H9 (cell line): ENCODE data around the gene SLC10A3. TPM values are rescaled to one million over a fixed set of nuclear protein-coding genes. Genes with fewer than 3 reads are reported as not detected.

Experiments used
- DNase-seq: peaks from one replicate; pipeline ENCODE4 v3.0.0-alpha.2; 2017
- H2AFZ ChIP-seq: one replicate; pipeline ENCODE4 v1.6.1; 2013; ENCODE audit warnings: mild to moderate bottlenecking, low read length, control low read depth, moderate library complexity
- H2AK5ac ChIP-seq: 2 replicates; pipeline ENCODE4 v1.6.1; 2013; ENCODE audit warnings: low read length, control low read depth, mixed read lengths; ENCODE audit not compliant: insufficient read length
- H2BK120ac ChIP-seq: one replicate; pipeline ENCODE4 v1.6.1; 2013; ENCODE audit warnings: low read depth, mild to moderate bottlenecking, low read length, control low read depth, inconsistent platforms; ENCODE audit not compliant: poor library complexity, severe bottlenecking
- H2BK12ac ChIP-seq: 2 replicates; pipeline ENCODE4 v1.6.1; 2013; ENCODE audit warnings: low read length, control low read depth, mixed read lengths, low read depth; ENCODE audit not compliant: insufficient read length
- H2BK15ac ChIP-seq: 2 replicates; pipeline ENCODE4 v1.6.1; 2013; ENCODE audit warnings: low read depth, low read length, control low read depth
- H2BK20ac ChIP-seq: one replicate; pipeline ENCODE4 v1.6.1; 2013; ENCODE audit warnings: low read depth, mild to moderate bottlenecking, low read length, control low read depth, inconsistent platforms; ENCODE audit not compliant: poor library complexity, severe bottlenecking
- H2BK5ac ChIP-seq: 2 replicates; pipeline ENCODE4 v1.6.1; 2013; ENCODE audit warnings: low read length, control low read depth, mixed read lengths; ENCODE audit not compliant: insufficient read length
- H3K14ac ChIP-seq: 2 replicates; pipeline ENCODE4 v1.6.1; 2013; ENCODE audit warnings: low read length, control low read depth; ENCODE audit not compliant: insufficient read depth
- H3K18ac ChIP-seq: 2 replicates; pipeline ENCODE4 v1.6.1; 2013; ENCODE audit warnings: low read depth, mild to moderate bottlenecking, mixed read lengths, low read length, control low read depth; ENCODE audit not compliant: insufficient read length
- H3K23ac ChIP-seq: 2 replicates; pipeline ENCODE4 v1.6.1; 2013; ENCODE audit warnings: low read length, control low read depth, mixed read lengths, low read depth; ENCODE audit not compliant: insufficient read length
- H3K23me2 ChIP-seq: 2 replicates; pipeline ENCODE4 v1.6.1; 2013; ENCODE audit warnings: low read depth, mild to moderate bottlenecking, mixed read lengths, low read length, control low read depth; ENCODE audit not compliant: insufficient read length, poor library complexity, severe bottlenecking
- H3K27ac ChIP-seq: 2 replicates; pipeline ENCODE4 v1.5.1; 2013; ENCODE audit warnings: low read length, control low read depth, mixed read lengths, low read depth; ENCODE audit not compliant: insufficient read length
- H3K27me3 ChIP-seq: 2 replicates; pipeline ENCODE4 v1.6.1; 2013; ENCODE audit warnings: low read length, control low read depth, inconsistent platforms; ENCODE audit not compliant: insufficient read depth
- H3K4ac ChIP-seq: 2 replicates; pipeline ENCODE4 v1.6.1; 2013; ENCODE audit warnings: low read depth, mild to moderate bottlenecking, control low read depth, inconsistent platforms, low read length, moderate library complexity
- H3K4me1 ChIP-seq: 2 replicates; pipeline ENCODE4 v1.6.1; 2013; ENCODE audit warnings: low read length, control low read depth, inconsistent platforms; ENCODE audit not compliant: insufficient read depth
- H3K4me2 ChIP-seq: 2 replicates; pipeline ENCODE4 v1.6.1; 2013; ENCODE audit warnings: low read length, control low read depth, mixed read lengths; ENCODE audit not compliant: insufficient read length, insufficient read depth
- H3K56ac ChIP-seq: 2 replicates; pipeline ENCODE4 v1.6.1; 2013; ENCODE audit warnings: low read depth, mild to moderate bottlenecking, mixed read lengths, low read length, control low read depth; ENCODE audit not compliant: insufficient read length
- H3K79me1 ChIP-seq: 2 replicates; pipeline ENCODE4 v1.6.1; 2013; ENCODE audit warnings: low read depth, mild to moderate bottlenecking, moderate library complexity, low read length, control low read depth, inconsistent platforms; ENCODE audit not compliant: insufficient read depth, poor library complexity, severe bottlenecking
- H3K79me2 ChIP-seq: 2 replicates; pipeline ENCODE4 v1.6.1; 2013; ENCODE audit warnings: low read length, control low read depth, inconsistent platforms; ENCODE audit not compliant: insufficient read depth
- H3K9ac ChIP-seq: 2 replicates; pipeline ENCODE4 v1.6.1; 2013; ENCODE audit warnings: low read length, control low read depth, mixed read lengths; ENCODE audit not compliant: insufficient read length; ENCODE audit errors: extremely low read depth
- H3K9me3 ChIP-seq: one replicate; pipeline ENCODE4 v1.6.1; 2013; ENCODE audit warnings: low read depth, low read length, inconsistent platforms; ENCODE audit not compliant: control insufficient read depth
- H3T11ph ChIP-seq: one replicate; pipeline ENCODE4 v1.6.1; 2013; ENCODE audit warnings: mild to moderate bottlenecking, low read length, control low read depth, inconsistent platforms
- H4K20me1 ChIP-seq: one replicate; pipeline ENCODE4 v1.6.1; 2013; ENCODE audit not compliant: control insufficient read depth, insufficient read length, insufficient read depth
- H4K5ac ChIP-seq: 2 replicates; pipeline ENCODE4 v1.6.1; 2013; ENCODE audit warnings: low read depth, mild to moderate bottlenecking, mixed read lengths, low read length, control low read depth; ENCODE audit not compliant: insufficient read length
- H4K8ac ChIP-seq: replicated peaks from 2 replicates; pipeline ENCODE4 v1.6.1; 2013; ENCODE audit warnings: low read length, control low read depth, mixed read lengths, low read depth; ENCODE audit not compliant: insufficient read length
- H4K91ac ChIP-seq: 2 replicates; pipeline ENCODE4 v1.6.1; 2013; ENCODE audit warnings: low read depth, mild to moderate bottlenecking, moderate library complexity, mixed read lengths, low read length, control low read depth; ENCODE audit not compliant: insufficient read length
- H3K27ac Mint-ChIP-seq, 3 experiments: 2 replicates in 2 of 3; 3 replicates in 1 of 3; pipeline ENCODE4 v1.8.0; 2020 to 2021; ENCODE audit warnings: mixed read lengths in 3 of 3, mild to moderate bottlenecking in 1 of 3, moderate library complexity in 1 of 3
- H3K27me3 Mint-ChIP-seq: 2 replicates; pipeline ENCODE4 v1.8.0; 2021; ENCODE audit warnings: low read depth, mild to moderate bottlenecking, moderate library complexity, mixed read lengths
- H3K36me3 Mint-ChIP-seq, 3 experiments: 2 replicates in 2 of 3; 3 replicates in 1 of 3; pipeline ENCODE4 v1.8.0; 2020 to 2021; ENCODE audit warnings: low read depth in 3 of 3, mixed read lengths in 3 of 3; ENCODE audit not compliant: insufficient read depth in 1 of 3
- H3K4me1 Mint-ChIP-seq, 2 experiments: 2 replicates each; pipeline ENCODE4 v1.8.0; 2020; ENCODE audit warnings: mixed read lengths in 2 of 2
- H3K4me3 Mint-ChIP-seq, 2 experiments: 2 replicates in 1 of 2; 3 replicates in 1 of 2; pipeline ENCODE4 v1.8.0; 2020 to 2021; ENCODE audit warnings: mild to moderate bottlenecking in 2 of 2, mixed read lengths in 2 of 2, moderate library complexity in 1 of 2
- H3K9me3 Mint-ChIP-seq, 2 experiments: 2 replicates in 1 of 2; 3 replicates in 1 of 2; pipeline ENCODE4 v1.8.0; 2020; ENCODE audit warnings: mild to moderate bottlenecking in 2 of 2, mixed read lengths in 2 of 2, moderate library complexity in 1 of 2
- WGBS: extraction: QIAGEN DNeasy Blood & Tissue Kit; methylation state at CpG from one replicate; pipeline ENCODE4 v1.1.7; 2013; ENCODE audit warnings: missing lambda C conversion rate, low lambda C conversion rate, mixed read lengths; ENCODE audit not compliant: insufficient read length; ENCODE audit errors: extremely low coverage; 5-methylcytosine and 5-hydroxymethylcytosine counted together
- total RNA-seq: library from RNA; stranded (reverse); gene quantifications from 2 replicates; pipeline ENCODE4 v1.2.1, GENCODE V29; 2021
- TF ChIP-seq, protein P1 (sequence below): fragments of 200-600 bp; sonication (generic); conservative IDR thresholded peaks from 3 replicates; pipeline ENCODE4 v1.8.0; 2021; ENCODE audit warnings: antibody characterized with exemption, mild to moderate bottlenecking

The SLC10A3 gene
- total RNA-seq, 1 experiment from 2014 or later = 8.8 TPM

DNA sequence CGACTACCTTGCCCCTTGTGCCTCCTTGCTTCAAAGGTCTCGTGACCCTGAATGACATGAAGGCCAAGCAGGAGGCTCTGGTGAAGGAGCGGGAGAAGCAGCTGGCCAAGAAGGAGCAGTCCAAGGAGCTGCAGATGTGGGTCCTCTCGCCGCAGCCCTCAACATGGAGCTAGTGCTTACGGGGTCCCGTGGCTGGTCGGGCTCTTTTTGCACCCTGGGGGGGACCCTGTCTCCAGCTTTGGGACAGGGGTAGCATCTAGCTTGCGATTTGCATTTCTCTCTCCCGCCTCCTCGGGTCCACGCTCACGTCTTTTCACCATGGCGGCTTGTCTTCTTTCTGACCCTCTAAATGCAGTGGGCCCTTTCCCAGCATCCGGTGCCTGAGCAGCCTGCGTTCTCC, 44.7 kb downstream of the SLC10A3 start:
- H3K9me3 ChIP-seq = peaks cover 38% of the 10 kb centered on the region
- no peak overlapping the region for H2AFZ ChIP-seq
- no peak overlapping the region for H4K5ac ChIP-seq
- H3K79me2 ChIP-seq = no peaks in the 10 kb centered on the region
- H4K20me1 ChIP-seq = no peaks in the 10 kb centered on the region
- H2BK5ac ChIP-seq = no peak overlapping the region
- DNase-seq = no peak
- no peak overlapping the region for H3K14ac ChIP-seq
- no peak overlapping the region for H2BK12ac ChIP-seq
- no peak overlapping the region for H3K4ac ChIP-seq
- H3K27ac ChIP-seq = no peak overlapping the region
- TF ChIP-seq, protein P1, sequence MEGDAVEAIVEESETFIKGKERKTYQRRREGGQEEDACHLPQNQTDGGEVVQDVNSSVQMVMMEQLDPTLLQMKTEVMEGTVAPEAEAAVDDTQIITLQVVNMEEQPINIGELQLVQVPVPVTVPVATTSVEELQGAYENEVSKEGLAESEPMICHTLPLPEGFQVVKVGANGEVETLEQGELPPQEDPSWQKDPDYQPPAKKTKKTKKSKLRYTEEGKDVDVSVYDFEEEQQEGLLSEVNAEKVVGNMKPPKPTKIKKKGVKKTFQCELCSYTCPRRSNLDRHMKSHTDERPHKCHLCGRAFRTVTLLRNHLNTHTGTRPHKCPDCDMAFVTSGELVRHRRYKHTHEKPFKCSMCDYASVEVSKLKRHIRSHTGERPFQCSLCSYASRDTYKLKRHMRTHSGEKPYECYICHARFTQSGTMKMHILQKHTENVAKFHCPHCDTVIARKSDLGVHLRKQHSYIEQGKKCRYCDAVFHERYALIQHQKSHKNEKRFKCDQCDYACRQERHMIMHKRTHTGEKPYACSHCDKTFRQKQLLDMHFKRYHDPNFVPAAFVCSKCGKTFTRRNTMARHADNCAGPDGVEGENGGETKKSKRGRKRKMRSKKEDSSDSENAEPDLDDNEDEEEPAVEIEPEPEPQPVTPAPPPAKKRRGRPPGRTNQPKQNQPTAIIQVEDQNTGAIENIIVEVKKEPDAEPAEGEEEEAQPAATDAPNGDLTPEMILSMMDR = no peak
- H3K9me3 Mint-ChIP-seq = peaks cover 61 to 79% of the 10 kb centered on the region in 2 experiments
- peaks cover 33 to 68% (median 57%) of the 10 kb centered on the region in 3 experiments for H3K36me3 Mint-ChIP-seq
- no peak overlapping the region; a peak in 1 of 7 replicates for H3K27ac Mint-ChIP-seq
- peaks cover 3 to 5% of the 10 kb centered on the region in 2 experiments; a peak in 2 of 4 replicates for H3K4me1 Mint-ChIP-seq
- H3T11ph ChIP-seq = no peak overlapping the region
- H2BK20ac ChIP-seq = no peak overlapping the region
- H3K79me1 ChIP-seq = no peaks in the 10 kb centered on the region
- no peaks in the 10 kb centered on the region for H3K27me3 ChIP-seq
- H3K18ac ChIP-seq = no peak overlapping the region
- no peak overlapping the region for H3K56ac ChIP-seq
- peak overlapping the region; percentile 15 to 16; a peak in 3 of 5 replicates for H3K4me3 Mint-ChIP-seq
- H4K8ac ChIP-seq = no peak overlapping the region
- H3K27me3 Mint-ChIP-seq = no peaks in the 10 kb centered on the region; the same call in none of the 2 replicates
- no peak overlapping the region for H3K23ac ChIP-seq
- H2BK120ac ChIP-seq = no peak overlapping the region
- H4K91ac ChIP-seq = no peak overlapping the region
- H3K4me2 ChIP-seq = no peak overlapping the region
- no CpG with 5 or more reads among the region's 16 CpGs for WGBS
- H3K23me2 ChIP-seq = peaks cover 2% of the 10 kb centered on the region
- H3K9ac ChIP-seq = no peak overlapping the region
- H2BK15ac ChIP-seq = no peak overlapping the region
- H3K4me1 ChIP-seq = no peaks in the 10 kb centered on the region
- H2AK5ac ChIP-seq = no peak overlapping the region
